ENCODE data around the gene MYH14.
"Not testable (repeated sequence)": the region's sequence is repeated elsewhere in the genome, so short reads cannot be mapped to it uniquely, and the experiment has no call there.

The MYH14 gene

GRCh38 chr19:50337031-50337430, 133.6 kb downstream of the MYH14 start:
- DNase-seq, result not testable (repeated sequence)

GRCh38 chr19:50340331-50340730, 136.9 kb downstream of the MYH14 start:
- DNase-seq, result no peak

GRCh38 chr19:50341091-50341564, 137.7 kb downstream of the MYH14 start:
- DNase-seq, result no peak

- DNase-seq, result no peak
Measured at GRCh38 chr19:50344661-50345318, 141.4 kb downstream of the MYH14 start.

GRCh38 chr19:50347089-50347581, 143.7 kb downstream of the MYH14 start:
- DNase-seq, result not testable (repeated sequence)

- no peak for DNase-seq
Measured at GRCh38 chr19:50349277-50350057, 146.0 kb downstream of the MYH14 start.

- DNase-seq, result no peak
Measured at GRCh38 chr19:50352242-50352641, 148.8 kb downstream of the MYH14 start.

- DNase-seq, result not testable (repeated sequence)
Measured at GRCh38 chr19:50353487-50353880, 150.1 kb downstream of the MYH14 start.

GRCh38 chr19:50356691-50357177, 153.3 kb downstream of the MYH14 start:
- no peak for DNase-seq

GRCh38 chr19:50357178-50358100, 154.0 kb downstream of the MYH14 start:
- no peak for DNase-seq

- DNase-seq, result no peak
Measured at GRCh38 chr19:50358483-50359327, 155.3 kb downstream of the MYH14 start.

GRCh38 chr19:50359328-50359818, 156.0 kb downstream of the MYH14 start:
- DNase-seq, result no peak

Data from cortex of kidney (tissue), 1 donor.